Panc1 (cell line): ENCODE data around the gene STAB1. TPM values are rescaled to one million over a fixed set of nuclear protein-coding genes. Genes with fewer than 3 reads are reported as not detected.

Experiments used
- ATAC-seq: fragments of 200-7000 bp; cut with Tn5 transposase; 2 replicates; pipeline ENCODE4 v1.9.1; 2020; ENCODE audit warnings: mild to moderate bottlenecking, moderate library complexity
- BruUV-seq: library from RNA; stranded (reverse); fragments of 400-500 nt; replicated peaks from 2 replicates; lab custom pipeline; 2021; lab: Mats Ljungman, UMichigan
- CTCF ChIA-PET: fragments of 300-600 bp; sonication (Branson Sonifier 250); formaldehyde crosslinking; loops from one replicate; lab custom pipeline; 2022; ENCODE audit warnings: antibody characterized with exemption; lab: Charles Lee
- POLR2A ChIA-PET: fragments of 300-600 bp; sonication (Branson Sonifier 250); formaldehyde crosslinking; loops from one replicate; lab custom pipeline; 2022; ENCODE audit warnings: antibody characterized with exemption; lab: Charles Lee
- DNase-seq: peaks from one replicate; pipeline ENCODE4 v3.0.0-alpha.2; 2010; ENCODE audit warnings: low read depth, low spot score
- H3K27ac ChIP-seq: 2 replicates; pipeline ENCODE4 v1.5.1; 2011; ENCODE audit warnings: mild to moderate bottlenecking, low read length, inconsistent platforms
- H3K27me3 ChIP-seq: fragments of 200-500 bp; sonication (Bioruptor generic); 2 replicates; pipeline ENCODE4 v1.6.0; 2014; ENCODE audit warnings: low read length, inconsistent platforms; ENCODE audit not compliant: control insufficient read depth, insufficient read depth
- H3K36me3 ChIP-seq: fragments of 200-500 bp; sonication (Bioruptor generic); 2 replicates; pipeline ENCODE4 v1.5.1; 2014; ENCODE audit warnings: inconsistent platforms, mild to moderate bottlenecking, low read length, moderate library complexity; ENCODE audit not compliant: control insufficient read depth, insufficient read depth
- H3K4me1 ChIP-seq: 2 replicates; pipeline ENCODE4 v1.5.1; 2011; ENCODE audit warnings: inconsistent platforms, mild to moderate bottlenecking, low read length, moderate library complexity; ENCODE audit not compliant: control insufficient read depth, insufficient read depth
- H3K4me3 ChIP-seq, 2 experiments: 2 replicates each; pipeline ENCODE4 v1.5.1; 2011 to 2012; ENCODE audit warnings: low read depth in 2 of 2, low read length in 2 of 2, mild to moderate bottlenecking in 2 of 2, inconsistent platforms in 1 of 2, moderate library complexity in 1 of 2
- H3K9me3 ChIP-seq: fragments of 200-500 bp; sonication (Bioruptor generic); 2 replicates; pipeline ENCODE4 v1.5.1; 2014; ENCODE audit warnings: low read depth, mild to moderate bottlenecking, inconsistent platforms, low read length, moderate library complexity; ENCODE audit not compliant: control insufficient read depth, insufficient read depth
- CTCF ChIP-seq: fragments of 450-650 bp; IDR thresholded peaks from 2 replicates; pipeline ENCODE4 v1.5.1; 2017; ENCODE audit warnings: mild to moderate bottlenecking
- POLR2AphosphoS5 ChIP-seq: IDR thresholded peaks from 2 replicates; pipeline ENCODE4 v1.6.1; 2012; ENCODE audit warnings: mild to moderate bottlenecking, low read depth, low read length, moderate library complexity
- REST ChIP-seq, 2 experiments: IDR thresholded peaks; 2 replicates each; pipeline ENCODE4 v1.6.1; 2011 to 2012; ENCODE audit warnings: low read depth in 2 of 2, control low read depth in 1 of 2, low read length in 1 of 2, mild to moderate bottlenecking in 1 of 2, moderate library complexity in 1 of 2; ENCODE audit not compliant: insufficient read depth in 1 of 2
- SIN3A ChIP-seq: IDR thresholded peaks from 2 replicates; pipeline ENCODE4 v1.6.1; 2012; ENCODE audit warnings: low read depth, mild to moderate bottlenecking, low read length, moderate library complexity, borderline replicate concordance; ENCODE audit not compliant: insufficient read depth
- TCF7L2 ChIP-seq: IDR thresholded peaks from 2 replicates; pipeline ENCODE4 v1.6.1; 2011; ENCODE audit warnings: mild to moderate bottlenecking, low read depth, low read length, inconsistent platforms
- in situ Hi-C: cut with HindIII; loops from 2 replicates; pipeline ENCODE4 v1.10.0; 2016; ENCODE audit warnings: low sequenced_read_pairs, low pct_unique_long_range_greater_than_20kb
- intact Hi-C: fragments of 100-400 bp; cut with micrococcal nuclease; formaldehyde crosslinking; loops from one replicate; pipeline ENCODE4 v1.10.0; 2022; ENCODE audit not compliant: unreplicated experiment
- total RNA-seq: library from RNA; stranded (reverse); gene quantifications from one replicate; pipeline ENCODE4 v1.2.1, GENCODE V29; 2021; ENCODE audit not compliant: unreplicated experiment

The STAB1 gene
- total RNA-seq, 1 experiment from 2014 or later = 0.39 TPM

DNA sequence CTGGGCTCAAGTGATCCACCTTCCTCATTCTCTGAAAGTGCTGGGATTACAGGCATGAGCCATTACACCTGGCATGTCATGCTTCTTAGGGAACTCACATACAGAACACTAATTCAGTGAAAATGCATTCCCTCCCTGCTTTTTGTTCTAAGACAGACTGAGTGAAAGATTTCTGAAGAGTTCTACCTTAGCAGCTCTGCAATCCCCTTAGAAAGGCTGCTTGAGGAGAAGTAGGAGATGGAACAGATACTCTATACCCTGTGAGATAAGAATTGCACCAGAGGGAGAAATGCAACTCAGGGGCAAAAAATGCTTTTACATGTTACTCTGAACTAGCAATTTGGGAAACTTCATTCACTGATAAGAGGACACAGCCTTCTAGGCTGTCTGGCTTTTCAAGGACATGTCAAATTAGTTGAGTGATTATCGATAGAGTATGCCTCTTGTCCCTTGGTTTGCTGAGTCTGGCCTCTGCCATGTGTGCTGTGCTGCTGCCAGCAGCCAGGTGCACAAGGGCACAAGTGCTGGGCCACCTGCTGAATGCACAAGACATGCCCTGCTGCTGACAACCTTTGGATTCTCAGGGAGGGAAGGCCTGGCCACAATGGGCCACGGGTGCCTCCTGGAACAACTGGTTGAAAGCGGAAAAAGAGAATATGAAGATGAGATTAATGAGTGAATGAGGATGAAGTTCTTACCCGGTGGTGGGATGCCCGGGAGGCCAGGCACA lies 59.1 kb downstream of the STAB1 start:
- ATAC-seq (no peak), DNase-seq (no peak)
- Histone ChIP-seq H3K27ac (no peak overlapping the region), H3K36me3 (peaks cover 3% of the 10 kb centered on the region; the same call in 1 of the 2 replicates), H3K4me3 (no peak overlapping the region), H3K9me3 (no peaks in the 10 kb centered on the region), H3K4me1 (no peaks in the 10 kb centered on the region), H3K27me3 (no peaks in the 10 kb centered on the region)
- CTCF ChIA-PET = no interaction called here
- in situ Hi-C loops = no loop called here
- BruUV-seq = no TSS peak
- POLR2A ChIA-PET = no interaction called here
- no peak for TF ChIP-seq REST (IDR thresholded peaks at IDR 0.05; ENCODE audit: insufficient read depth in 1 of 2, low read depth in 2 of 2, low read length in 1 of 2)
- no peak for TF ChIP-seq POLR2AphosphoS5
- TF ChIP-seq CTCF = no peak
- TF ChIP-seq SIN3A = no peak
- TF ChIP-seq TCF7L2 = no peak
- intact Hi-C loops = no loop called here

GRCh38 chr3:52555056-52555455 lies 59.9 kb downstream of the STAB1 start:
- Histone ChIP-seq H3K4me3 (no peak overlapping the region), H3K36me3 (peaks cover 4% of the 10 kb centered on the region), H3K9me3 (no peaks in the 10 kb centered on the region), H3K27me3 (no peaks in the 10 kb centered on the region), H3K27ac (no peak overlapping the region), H3K4me1 (no peaks in the 10 kb centered on the region)
- ChIA-PET POLR2A (no interaction called here), CTCF (no interaction called here)
- in situ Hi-C loops (no loop called here), intact Hi-C loops (no loop called here)
- no peak for DNase-seq
- no peak for ATAC-seq
- BruUV-seq = no TSS peak
- TF ChIP-seq TCF7L2 (no peak), REST (IDR thresholded peaks at IDR 0.05; ENCODE audit: insufficient read depth in 1 of 2, low read depth in 2 of 2, low read length in 1 of 2) (no peak), SIN3A (no peak), POLR2AphosphoS5 (no peak), CTCF (no peak)
